ENCODE results near the gene DRAM2. TPM values are rescaled to one million over a fixed set of nuclear protein-coding genes. Genes with fewer than 3 reads are reported as not detected.

DRAM2 gene
- total and polyA plus RNA-seq, 2 of the 13 experiments (the other 11 are each of a cell fraction or from before 2014, with no cell fraction given) = 33.2 to 123 TPM

- TF ChIP-seq ZNF136 (CRISPR knock-in tag; IDR thresholded peaks at IDR 0.05; ENCODE audit: low read depth) = no peak
- no peak; the same call in 1 of the 2 replicates for TF ChIP-seq ZNF784 (CRISPR knock-in tag; IDR thresholded peaks at IDR 0.05; ENCODE audit: borderline replicate concordance)
- TF ChIP-seq FOXP4 (CRISPR knock-in tag; IDR thresholded peaks at IDR 0.05) = no peak; the same call in 1 of the 2 replicates
- TF ChIP-seq ZNF12 (CRISPR knock-in tag; IDR thresholded peaks at IDR 0.05) = peak; percentile 8; the same call in 1 of the 2 replicates
- TF ChIP-seq ZNF552 (CRISPR knock-in tag; IDR thresholded peaks at IDR 0.05; ENCODE audit: borderline replicate concordance) = no peak
- 0 out of 2 replicates have a peak, but pooled peaks have one; percentile 66 for TF ChIP-seq ZSCAN25 (CRISPR knock-in tag; IDR thresholded peaks at IDR 0.05)
- TF ChIP-seq ZFP1 (CRISPR knock-in tag; IDR thresholded peaks at IDR 0.05) = 0 out of 2 replicates have a peak, but pooled peaks have one; percentile 46
- TF ChIP-seq JUN (CRISPR knock-in tag; IDR thresholded peaks at IDR 0.05) = no peak
- no peak for TF ChIP-seq HMG20A (CRISPR knock-in tag; IDR thresholded peaks at IDR 0.05; ENCODE audit: borderline replicate concordance)
- peak; percentile 72 for TF ChIP-seq RXRA (CRISPR knock-in tag; IDR thresholded peaks at IDR 0.05)
- TF ChIP-seq ZKSCAN8 (CRISPR knock-in tag; IDR thresholded peaks at IDR 0.05; ENCODE audit: borderline replicate concordance) = peak; percentile 27; the same call in 1 of the 2 replicates
- TF ChIP-seq SETDB1 (CRISPR knock-in tag; IDR thresholded peaks at IDR 0.05; ENCODE audit: borderline replicate concordance) = no peak
- no peak; the same call in 1 of the 2 replicates for TF ChIP-seq TOE1 (CRISPR knock-in tag; IDR thresholded peaks at IDR 0.05)
- TF ChIP-seq ZBTB14 (CRISPR knock-in tag; IDR thresholded peaks at IDR 0.05) = peak; percentile 99
- TF ChIP-seq ZNF207 (IDR thresholded peaks at IDR 0.05; ENCODE audit: borderline replicate concordance) = no peak
- TF ChIP-seq MEIS2 (CRISPR knock-in tag; IDR thresholded peaks at IDR 0.05) = no peak; the same call in 1 of the 2 replicates
- no peak for TF ChIP-seq ZNF557 (CRISPR knock-in tag; IDR thresholded peaks at IDR 0.05)
- no peak for TF ChIP-seq HNF4A (CRISPR knock-in tag; IDR thresholded peaks at IDR 0.05)
- TF ChIP-seq FOSL2 (CRISPR knock-in tag; IDR thresholded peaks at IDR 0.05) = peak; percentile 2
Observed at GRCh38 chr1:111139956-111140679, at the start of gene DRAM2, which contains the start of gene CEPT1 (continued).
